HepG2 (cell line): ENCODE measurements around the gene ELAVL3. TPM values are rescaled to one million over a fixed set of nuclear protein-coding genes. Genes with fewer than 3 reads are reported as not detected.

Experiments
- CSRNP2 ChIP-seq: sonication (generic); formaldehyde crosslinking; conservative IDR thresholded peaks from 2 replicates; pipeline ENCODE4 v1.8.0; 2022; ENCODE audit warnings: low read depth, missing genetic modification reagents
- EED ChIP-seq: sonication (generic); formaldehyde crosslinking; IDR thresholded peaks from 2 replicates; pipeline ENCODE4 v1.5.0; 2020; ENCODE audit warnings: mild to moderate bottlenecking, missing genetic modification reagents
- JUND ChIP-seq: sonication (generic); formaldehyde crosslinking; IDR thresholded peaks from 2 replicates; pipeline ENCODE4 v1.8.0; 2022; ENCODE audit warnings: mild to moderate bottlenecking, missing genetic modification reagents
- KDM5B ChIP-seq: sonication (generic); formaldehyde crosslinking; IDR thresholded peaks from 2 replicates; pipeline ENCODE4 v1.4.0; 2020; ENCODE audit warnings: missing genetic modification reagents, mild to moderate bottlenecking, borderline replicate concordance
- MTA3 ChIP-seq: sonication (generic); formaldehyde crosslinking; IDR thresholded peaks from 2 replicates; pipeline ENCODE4 v1.4.0; 2020; ENCODE audit warnings: missing genetic modification reagents
- MXD4 ChIP-seq: IDR thresholded peaks from 2 replicates; pipeline ENCODE4 v1.6.1; 2016; ENCODE audit warnings: mild to moderate bottlenecking, missing biosample characterization, missing genetic modification reagents
- NBN ChIP-seq: fragments of 450-650 bp; conservative IDR thresholded peaks from 2 replicates; pipeline ENCODE4 v1.6.1; 2017
- NFE2L1 ChIP-seq: sonication (generic); formaldehyde crosslinking; IDR thresholded peaks from 2 replicates; pipeline ENCODE4 v1.4.0; 2020; ENCODE audit warnings: missing genetic modification reagents, mild to moderate bottlenecking, borderline replicate concordance
- PITX1 ChIP-seq: sonication (generic); formaldehyde crosslinking; IDR thresholded peaks from 2 replicates; pipeline ENCODE4 v1.5.1; 2020; ENCODE audit warnings: mild to moderate bottlenecking, missing genetic modification reagents
- PPARG ChIP-seq: conservative IDR thresholded peaks from 2 replicates; pipeline ENCODE4 v1.6.1; 2016; ENCODE audit warnings: missing biosample characterization, missing genetic modification reagents
- RORA ChIP-seq: sonication (generic); formaldehyde crosslinking; IDR thresholded peaks from 2 replicates; pipeline ENCODE4 v1.5.0; 2020; ENCODE audit warnings: mild to moderate bottlenecking, missing genetic modification reagents, moderate library complexity
- SMAD3 ChIP-seq: sonication (generic); formaldehyde crosslinking; IDR thresholded peaks from 2 replicates; pipeline ENCODE4 v1.4.0; 2020; ENCODE audit warnings: missing genetic modification reagents
- SNAI1 ChIP-seq: sonication (generic); formaldehyde crosslinking; IDR thresholded peaks from 2 replicates; pipeline ENCODE4 v1.5.0; 2020; ENCODE audit warnings: mild to moderate bottlenecking, missing genetic modification reagents, borderline replicate concordance
- ZBTB38 ChIP-seq: sonication (generic); formaldehyde crosslinking; IDR thresholded peaks from 2 replicates; pipeline ENCODE4 v1.5.1; 2020; ENCODE audit warnings: mild to moderate bottlenecking, missing genetic modification reagents
- ZC3H4 ChIP-seq: sonication (generic); formaldehyde crosslinking; IDR thresholded peaks from 2 replicates; pipeline ENCODE4 v1.4.0; 2020; ENCODE audit warnings: missing genetic modification reagents, borderline replicate concordance
- ZFP36 ChIP-seq: fragments of 150-350 bp; IDR thresholded peaks from 2 replicates; pipeline ENCODE4 v1.6.1; 2018; ENCODE audit warnings: borderline replicate concordance, low read length, low read depth; ENCODE audit not compliant: partially characterized antibody
- ZNF646 ChIP-seq: sonication (generic); formaldehyde crosslinking; IDR thresholded peaks from 2 replicates; pipeline ENCODE4 v1.9.0; 2021; ENCODE audit warnings: mild to moderate bottlenecking, missing genetic modification reagents
- polyA plus RNA-seq, 8 experiments: library from polyadenylated mRNA; depleted of rRNA in 3 of 8; stranded (reverse) in 7 of 8; unstranded in 1 of 8; fragments of >200 nt; fragmentation: Illumina TruSeq in 4 of 8; extraction: Trizol in 4 of 8; gene quantifications; 2 replicates each; pipeline versions ENCODE4 v1.2.1 to v1.2.3, GENCODE V29; 2011 to 2016; ENCODE audit warnings: low read depth in 4 of 8, missing spikeins in 1 of 8, mixed read lengths in 1 of 8; ENCODE audit not compliant: insufficient read depth in 1 of 8
- total RNA-seq, 5 experiments: library from RNA; depleted of rRNA; stranded (reverse); fragments of >200 nt; fragmentation: Illumina TruSeq; extraction: Trizol; gene quantifications; 2 replicates each; pipeline ENCODE4 v1.2.3, GENCODE V29; 2016; ENCODE audit warnings: low read depth in 1 of 5
- TF ChIP-seq, protein P1 (sequence below): sonication (generic); formaldehyde crosslinking; IDR thresholded peaks from 2 replicates; pipeline ENCODE4 v1.4.0; 2020; ENCODE audit warnings: mild to moderate bottlenecking, missing genetic modification reagents
- TF ChIP-seq, protein P2 (sequence below): IDR thresholded peaks from 2 replicates; pipeline ENCODE4 v1.6.1; 2018; ENCODE audit warnings: missing genetic modification reagents
- TF ChIP-seq, protein P3 (sequence below): sonication (generic); formaldehyde crosslinking; IDR thresholded peaks from 2 replicates; pipeline ENCODE4 v1.4.0; 2020; ENCODE audit warnings: missing genetic modification reagents

Gene ELAVL3
- total and polyA plus RNA-seq, 2 of the 13 experiments (the other 11 are each of a cell fraction or from before 2014, with no cell fraction given) = 0.03 TPM; not detected in 1

GRCh38 chr19:11435057-11435832 is 45.6 kb downstream of the ELAVL3 start, which contains the start of the genes ODAD3 and PRKCSH (continued):
- TF ChIP-seq ZNF646 (CRISPR knock-in tag) = no peak
- TF ChIP-seq SNAI1 = no peak
- no peak for TF ChIP-seq ZFP36
- no peak; the same call in 1 of the 2 replicates for TF ChIP-seq KDM5B (CRISPR knock-in tag)
- TF ChIP-seq RORA (CRISPR knock-in tag) = no peak
- TF ChIP-seq SMAD3 (CRISPR knock-in tag) = no peak
- TF ChIP-seq, protein P1, sequence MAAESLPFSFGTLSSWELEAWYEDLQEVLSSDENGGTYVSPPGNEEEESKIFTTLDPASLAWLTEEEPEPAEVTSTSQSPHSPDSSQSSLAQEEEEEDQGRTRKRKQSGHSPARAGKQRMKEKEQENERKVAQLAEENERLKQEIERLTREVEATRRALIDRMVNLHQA (CRISPR knock-in tag) = no peak
- no peak for TF ChIP-seq NBN
- TF ChIP-seq MTA3 = no peak
- 0 out of 2 replicates have a peak, but pooled peaks have one; percentile 39 for TF ChIP-seq MXD4 (CRISPR knock-in tag)
- TF ChIP-seq PPARG = peak; percentile 65
- no peak for TF ChIP-seq CSRNP2 (CRISPR knock-in tag)
- TF ChIP-seq, protein P2, sequence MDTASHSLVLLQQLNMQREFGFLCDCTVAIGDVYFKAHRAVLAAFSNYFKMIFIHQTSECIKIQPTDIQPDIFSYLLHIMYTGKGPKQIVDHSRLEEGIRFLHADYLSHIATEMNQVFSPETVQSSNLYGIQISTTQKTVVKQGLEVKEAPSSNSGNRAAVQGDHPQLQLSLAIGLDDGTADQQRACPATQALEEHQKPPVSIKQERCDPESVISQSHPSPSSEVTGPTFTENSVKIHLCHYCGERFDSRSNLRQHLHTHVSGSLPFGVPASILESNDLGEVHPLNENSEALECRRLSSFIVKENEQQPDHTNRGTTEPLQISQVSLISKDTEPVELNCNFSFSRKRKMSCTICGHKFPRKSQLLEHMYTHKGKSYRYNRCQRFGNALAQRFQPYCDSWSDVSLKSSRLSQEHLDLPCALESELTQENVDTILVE (CRISPR knock-in tag) = peak; percentile 82
- TF ChIP-seq ZBTB38 (CRISPR knock-in tag) = peak; percentile 69
- TF ChIP-seq, protein P3, sequence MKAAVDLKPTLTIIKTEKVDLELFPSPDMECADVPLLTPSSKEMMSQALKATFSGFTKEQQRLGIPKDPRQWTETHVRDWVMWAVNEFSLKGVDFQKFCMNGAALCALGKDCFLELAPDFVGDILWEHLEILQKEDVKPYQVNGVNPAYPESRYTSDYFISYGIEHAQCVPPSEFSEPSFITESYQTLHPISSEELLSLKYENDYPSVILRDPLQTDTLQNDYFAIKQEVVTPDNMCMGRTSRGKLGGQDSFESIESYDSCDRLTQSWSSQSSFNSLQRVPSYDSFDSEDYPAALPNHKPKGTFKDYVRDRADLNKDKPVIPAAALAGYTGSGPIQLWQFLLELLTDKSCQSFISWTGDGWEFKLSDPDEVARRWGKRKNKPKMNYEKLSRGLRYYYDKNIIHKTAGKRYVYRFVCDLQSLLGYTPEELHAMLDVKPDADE (CRISPR knock-in tag) = no peak
- no peak for TF ChIP-seq JUND
- no peak for TF ChIP-seq ZC3H4 (CRISPR knock-in tag)
- TF ChIP-seq EED (CRISPR knock-in tag) = no peak
- peak; percentile 52; the same call in 1 of the 2 replicates for TF ChIP-seq PITX1 (CRISPR knock-in tag)
- TF ChIP-seq NFE2L1 = no peak
